Fibroblast of lung (primary cell): ENCODE data around the gene SERTAD3. TPM values are rescaled to one million over a fixed set of nuclear protein-coding genes. Genes with fewer than 3 reads are reported as not detected.

Experiments
- DNase-seq, 2 donors: peaks; one replicate each; pipeline versions ENCODE4 v3.0.0 to v3.0.0-alpha.2; 2010; ENCODE audit warnings: low read depth in 2 of 2
- H2AFZ ChIP-seq: 2 replicates; pipeline ENCODE4 v1.5.1; 2012; ENCODE audit warnings: low read length, control low read depth, inconsistent platforms
- H3K27ac ChIP-seq: 2 replicates; pipeline ENCODE4 v1.5.1; 2011; ENCODE audit warnings: low read length, control low read depth; ENCODE audit not compliant: insufficient read depth
- H3K27me3 ChIP-seq: 2 replicates; pipeline ENCODE4 v1.5.1; 2011; ENCODE audit warnings: mild to moderate bottlenecking, low read length; ENCODE audit not compliant: control insufficient read depth, insufficient read depth
- H3K36me3 ChIP-seq: 2 replicates; pipeline ENCODE4 v1.5.1; 2011; ENCODE audit warnings: low read length; ENCODE audit not compliant: control insufficient read depth, insufficient read depth
- H3K4me1 ChIP-seq: 2 replicates; pipeline ENCODE4 v1.5.1; 2011; ENCODE audit warnings: low read length; ENCODE audit not compliant: control insufficient read depth, insufficient read depth; ENCODE audit errors: extremely low read depth
- H3K4me2 ChIP-seq: 2 replicates; pipeline ENCODE4 v1.5.1; 2011; ENCODE audit warnings: low read length, control low read depth; ENCODE audit not compliant: insufficient read depth; ENCODE audit errors: extremely low read depth
- H3K4me3 ChIP-seq, 4 experiments: fragments of 200-600 bp in 1 of 4; sonication (generic) in 1 of 4; replicated peaks in 1 of 4; 2 replicates each; pipeline ENCODE4 v1.5.1; 2011 to 2016; ENCODE audit warnings: low read length in 4 of 4, low read depth in 3 of 4, mild to moderate bottlenecking in 3 of 4, control low read depth in 2 of 4, inconsistent platforms in 1 of 4, mixed read lengths in 1 of 4; ENCODE audit not compliant: insufficient read depth in 1 of 4; ENCODE audit errors: control extremely low read depth in 1 of 4
- H3K79me2 ChIP-seq: 2 replicates; pipeline ENCODE4 v1.5.1; 2012; ENCODE audit warnings: mild to moderate bottlenecking, low read length, inconsistent platforms; ENCODE audit not compliant: control insufficient read depth, insufficient read depth
- H3K9ac ChIP-seq: 2 replicates; pipeline ENCODE4 v1.5.1; 2011; ENCODE audit warnings: mild to moderate bottlenecking, low read length, control low read depth; ENCODE audit not compliant: insufficient read depth
- H3K9me3 ChIP-seq: 2 replicates; pipeline ENCODE4 v1.5.1; 2012; ENCODE audit warnings: low read depth, low read length; ENCODE audit not compliant: control insufficient read depth, insufficient read depth
- H4K20me1 ChIP-seq: 2 replicates; pipeline ENCODE4 v1.5.1; 2011; ENCODE audit warnings: low read length; ENCODE audit not compliant: control insufficient read depth, insufficient read depth; ENCODE audit errors: extremely low read depth
- CTCF ChIP-seq, 2 donors: IDR thresholded peaks in 1 of 2; conservative IDR thresholded peaks in 1 of 2; 1 replicate in 1 of 2; 2 replicates in 1 of 2; pipeline ENCODE4 v1.5.1; 2011 to 2012; ENCODE audit warnings: low read length in 2 of 2, control low read depth in 1 of 2, inconsistent platforms in 1 of 2, low read depth in 1 of 2, mild to moderate bottlenecking in 1 of 2
- EZH2 ChIP-seq: IDR thresholded peaks from 2 replicates; pipeline ENCODE4 v1.5.1; 2012; ENCODE audit warnings: low read length, control low read depth, mild to moderate bottlenecking; ENCODE audit errors: missing control alignments
- polyA plus RNA-seq, 2 donors: library from polyadenylated mRNA; depleted of rRNA in 1 of 2; stranded (reverse) in 1 of 2; unstranded in 1 of 2; fragments of >200 nt; gene quantifications; 2 replicates each; pipeline ENCODE4 v1.2.1, GENCODE V29; 2011 to 2012; ENCODE audit warnings: missing spikeins in 1 of 2
- total RNA-seq: library from RNA; depleted of rRNA; stranded (reverse); fragments of >200 nt; gene quantifications from 2 replicates; pipeline ENCODE4 v1.2.1, GENCODE V29; 2014

Gene SERTAD3
- total and polyA plus RNA-seq, 2 donors (not counting 1 experiment from before 2014, with no cell fraction given) = 22.3 to 24.8 TPM

- Histone ChIP-seq H4K20me1 (no peaks in the 10 kb centered on the region), H3K27ac (peak overlapping the region; percentile 89), H3K36me3 (peaks cover 13% of the 10 kb centered on the region), H2AFZ (peak overlapping the region; percentile 98), H3K4me2 (peak overlapping the region; percentile 98), H3K4me1 (peaks cover 7% of the 10 kb centered on the region), H3K9me3 (no peaks in the 10 kb centered on the region), H3K4me3 (peak overlapping the region; percentile 56 to 93 (median 85)), H3K27me3 (no peaks in the 10 kb centered on the region), H3K79me2 (peaks cover 34% of the 10 kb centered on the region), H3K9ac (peak overlapping the region; percentile 65)
- DNase-seq = no peak
- TF ChIP-seq CTCF (conservative IDR thresholded peaks at IDR 0.05 in 1 of 2, IDR thresholded peaks at IDR 0.05 in 1 of 2; ENCODE audit: low read depth in 1 of 2, low read length in 2 of 2) (peak in 1 of 2 donors; percentile 18), EZH2 (no peak)
Measured at GRCh38 chr19:40444825-40445312, 734 bp upstream of the SERTAD3 start.

GRCh38 chr19:40443131-40443999 lies 770 bp downstream of the SERTAD3 start:
- Histone ChIP-seq H3K27me3 (no peaks in the 10 kb centered on the region), H3K4me2 (peak overlapping the region; percentile 11), H3K27ac (peak overlapping the region; percentile 89), H3K9me3 (no peaks in the 10 kb centered on the region), H3K4me1 (peaks cover 7% of the 10 kb centered on the region), H3K4me3 (peak overlapping the region; percentile 56 to 94 (median 90)), H3K79me2 (peaks cover 34% of the 10 kb centered on the region), H3K9ac (peak overlapping the region; percentile 80), H3K36me3 (peaks cover 16% of the 10 kb centered on the region), H4K20me1 (no peaks in the 10 kb centered on the region), H2AFZ (no peak overlapping the region)
- DNase-seq = peak; percentile 99 to 100
- TF ChIP-seq CTCF (conservative IDR thresholded peaks at IDR 0.05 in 1 of 2, IDR thresholded peaks at IDR 0.05 in 1 of 2; ENCODE audit: low read depth in 1 of 2, low read length in 2 of 2) = no peak

GRCh38 chr19:40442328-40443130 lies 1.6 kb downstream of the SERTAD3 start:
- H3K4me2 ChIP-seq = peak overlapping the region; percentile 61
- no peaks in the 10 kb centered on the region for H3K9me3 ChIP-seq
- peak overlapping the region; percentile 27 to 93 (median 58) for H3K4me3 ChIP-seq
- no peak overlapping the region for H2AFZ ChIP-seq
- DNase-seq = no peak
- H3K9ac ChIP-seq = peak overlapping the region; percentile 11
- TF ChIP-seq EZH2 = no peak
- no peak for TF ChIP-seq CTCF (conservative IDR thresholded peaks at IDR 0.05 in 1 of 2, IDR thresholded peaks at IDR 0.05 in 1 of 2; ENCODE audit: low read depth in 1 of 2, low read length in 2 of 2)
- peak overlapping the region; percentile 68 for H3K27ac ChIP-seq
- H3K79me2 ChIP-seq = peaks cover 34% of the 10 kb centered on the region
- H4K20me1 ChIP-seq = no peaks in the 10 kb centered on the region
- H3K36me3 ChIP-seq = peaks cover 18% of the 10 kb centered on the region
- H3K27me3 ChIP-seq = no peaks in the 10 kb centered on the region
- peaks cover 7% of the 10 kb centered on the region for H3K4me1 ChIP-seq
